MCF 10A (cell line): Measurements from ENCODE around the gene DISP1. TPM values are rescaled to one million over a fixed set of nuclear protein-coding genes. Genes with fewer than 3 reads are reported as not detected.
A peak's percentile ranks its signal among the peaks of the same experiment; 100 is the strongest.

Experiments used
- BruUV-seq: library from RNA; stranded (reverse); fragments of 400-500 nt; replicated peaks from 2 replicates; lab custom pipeline; 2021; lab: Mats Ljungman, UMichigan
- CTCF ChIA-PET: fragments of 300-600 bp; sonication (Branson Sonifier 250); formaldehyde crosslinking; extraction: SDS; loops from one replicate; lab custom pipeline; 2021; ENCODE audit warnings: antibody characterized with exemption, inconsistent platforms; lab: Yijun Ruan, JAX
- POLR2A ChIA-PET: fragments of 300-600, 350-650 bp; sonication (Branson Sonifier 250); formaldehyde crosslinking; extraction: SDS; loops from one replicate; lab custom pipeline; 2020; ENCODE audit warnings: antibody characterized with exemption, inconsistent platforms; lab: Yijun Ruan, JAX
- DNase-seq: peaks from one replicate; pipeline ENCODE4 v3.0.0-alpha.2; 2018; ENCODE audit not compliant: unreplicated experiment
- H3K27ac Mint-ChIP-seq: one replicate; pipeline ENCODE4 v1.8.0; 2022; ENCODE audit warnings: mild to moderate bottlenecking, low read depth, mixed read lengths; ENCODE audit not compliant: unreplicated experiment
- H3K27me3 Mint-ChIP-seq: one replicate; pipeline ENCODE4 v1.8.0; 2022; ENCODE audit warnings: mixed read lengths; ENCODE audit not compliant: insufficient read depth, unreplicated experiment
- H3K36me3 Mint-ChIP-seq: one replicate; pipeline ENCODE4 v1.8.0; 2022; ENCODE audit warnings: mild to moderate bottlenecking, moderate library complexity, mixed read lengths; ENCODE audit not compliant: insufficient read depth, unreplicated experiment
- H3K4me1 Mint-ChIP-seq: one replicate; pipeline ENCODE4 v1.8.0; 2022; ENCODE audit warnings: mixed read lengths; ENCODE audit not compliant: insufficient read depth, unreplicated experiment
- H3K4me3 Mint-ChIP-seq: one replicate; pipeline ENCODE4 v1.8.0; 2022; ENCODE audit warnings: mild to moderate bottlenecking, moderate library complexity, mixed read lengths; ENCODE audit not compliant: unreplicated experiment
- H3K9me3 Mint-ChIP-seq: one replicate; pipeline ENCODE4 v1.8.0; 2022; ENCODE audit warnings: mixed read lengths; ENCODE audit not compliant: unreplicated experiment
- intact Hi-C: fragments of 100-400 bp; cut with micrococcal nuclease; formaldehyde crosslinking; loops from 2 replicates; pipeline ENCODE4 v1.14.1; 2022
- total RNA-seq: library from RNA; stranded (reverse); gene quantifications from 2 replicates; pipeline ENCODE4 v1.2.3, GENCODE V29; 2022
- TF ChIP-seq, protein P1 (sequence below): fragments of 200-600 bp; IDR thresholded peaks from one replicate; pipeline ENCODE4 v1.8.0; 2022; ENCODE audit warnings: antibody characterized with exemption, mild to moderate bottlenecking; ENCODE audit not compliant: unreplicated experiment

The DISP1 gene
- total RNA-seq, 1 experiment from 2014 or later: 6.7 TPM

DNA sequence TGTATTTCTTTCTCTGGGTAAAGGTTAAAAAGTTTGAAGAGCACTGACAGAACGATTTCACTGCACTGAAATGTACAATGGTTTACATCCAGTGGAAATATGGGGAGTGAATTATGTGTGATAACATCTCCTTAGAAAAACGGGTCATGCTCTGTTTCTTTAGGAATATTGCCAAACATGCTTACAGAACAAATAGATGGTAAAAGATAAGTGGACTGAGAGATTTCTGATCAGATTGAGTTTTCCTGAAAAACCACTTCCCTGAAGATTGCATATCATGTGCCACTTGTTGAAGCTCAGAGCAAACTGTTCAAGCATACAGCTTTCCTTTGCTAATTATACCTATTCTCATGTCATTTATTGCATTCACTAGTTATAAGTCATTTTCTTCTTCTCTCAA lies 29.9 kb upstream of the DISP1 start:
- H3K9me3 Mint-ChIP-seq: no peaks in the 10 kb centered on the region
- no peak overlapping the region for H3K4me3 Mint-ChIP-seq
- peaks cover 28% of the 10 kb centered on the region for H3K27me3 Mint-ChIP-seq
- POLR2A ChIA-PET: interaction anchor here (1.1 kb wide), 1 partner anchor 46 kb away, joined by 3 read pairs; no protein-coding TSS in a partner anchor
- no peaks in the 10 kb centered on the region for H3K36me3 Mint-ChIP-seq
- TF ChIP-seq, protein P1, sequence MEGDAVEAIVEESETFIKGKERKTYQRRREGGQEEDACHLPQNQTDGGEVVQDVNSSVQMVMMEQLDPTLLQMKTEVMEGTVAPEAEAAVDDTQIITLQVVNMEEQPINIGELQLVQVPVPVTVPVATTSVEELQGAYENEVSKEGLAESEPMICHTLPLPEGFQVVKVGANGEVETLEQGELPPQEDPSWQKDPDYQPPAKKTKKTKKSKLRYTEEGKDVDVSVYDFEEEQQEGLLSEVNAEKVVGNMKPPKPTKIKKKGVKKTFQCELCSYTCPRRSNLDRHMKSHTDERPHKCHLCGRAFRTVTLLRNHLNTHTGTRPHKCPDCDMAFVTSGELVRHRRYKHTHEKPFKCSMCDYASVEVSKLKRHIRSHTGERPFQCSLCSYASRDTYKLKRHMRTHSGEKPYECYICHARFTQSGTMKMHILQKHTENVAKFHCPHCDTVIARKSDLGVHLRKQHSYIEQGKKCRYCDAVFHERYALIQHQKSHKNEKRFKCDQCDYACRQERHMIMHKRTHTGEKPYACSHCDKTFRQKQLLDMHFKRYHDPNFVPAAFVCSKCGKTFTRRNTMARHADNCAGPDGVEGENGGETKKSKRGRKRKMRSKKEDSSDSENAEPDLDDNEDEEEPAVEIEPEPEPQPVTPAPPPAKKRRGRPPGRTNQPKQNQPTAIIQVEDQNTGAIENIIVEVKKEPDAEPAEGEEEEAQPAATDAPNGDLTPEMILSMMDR: no peak
- DNase-seq: peak; percentile 47
- H3K4me1 Mint-ChIP-seq: peaks cover 44% of the 10 kb centered on the region
- no TSS peak for BruUV-seq
- CTCF ChIA-PET: interaction anchor here (0.6 to 2.2 kb wide), 6 partner anchors 8 to 349 kb away, joined by 3 to 8 read pairs (median 3); no protein-coding TSS in a partner anchor
- intact Hi-C loops: no loop called here
- H3K27ac Mint-ChIP-seq: no peak overlapping the region

DNA sequence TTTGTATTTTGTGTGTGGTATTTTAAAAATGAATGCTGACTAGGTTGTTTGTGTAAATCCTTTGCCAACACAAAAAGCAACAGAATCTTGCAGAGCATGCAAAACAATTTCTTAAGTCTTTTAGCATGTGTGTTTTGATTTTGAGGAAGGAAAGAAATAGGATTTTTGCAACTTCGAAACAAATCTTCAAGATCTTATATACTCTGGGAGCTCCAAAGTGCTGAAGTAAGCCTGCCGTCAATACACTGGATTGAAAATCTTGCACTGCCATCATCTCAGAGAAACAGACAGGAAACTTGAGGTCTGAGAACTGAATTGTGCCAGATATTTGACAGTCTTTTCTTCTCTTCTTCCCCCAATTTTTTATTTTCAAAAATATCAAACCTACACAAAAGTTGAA lies 29.3 kb upstream of the DISP1 start:
- no TSS peak for BruUV-seq
- DNase-seq: no peak
- H3K9me3 Mint-ChIP-seq: no peaks in the 10 kb centered on the region
- CTCF ChIA-PET: interaction anchor here (0.6 to 14.1 kb wide), 7 partner anchors 13 to 377 kb away, joined by 3 to 488 read pairs (median 5); no protein-coding TSS in a partner anchor
- H3K27ac Mint-ChIP-seq: no peak overlapping the region
- H3K4me1 Mint-ChIP-seq: peaks cover 44% of the 10 kb centered on the region
- POLR2A ChIA-PET: interaction anchor here (0.5 to 1.7 kb wide), 8 partner anchors 8 to 338 kb away, joined by 3 to 8 read pairs (median 3); no protein-coding TSS in a partner anchor
- TF ChIP-seq, protein P1: no peak
- no peaks in the 10 kb centered on the region for H3K36me3 Mint-ChIP-seq
- peaks cover 28% of the 10 kb centered on the region for H3K27me3 Mint-ChIP-seq
- intact Hi-C loops: no loop called here
- no peak overlapping the region for H3K4me3 Mint-ChIP-seq

DNA sequence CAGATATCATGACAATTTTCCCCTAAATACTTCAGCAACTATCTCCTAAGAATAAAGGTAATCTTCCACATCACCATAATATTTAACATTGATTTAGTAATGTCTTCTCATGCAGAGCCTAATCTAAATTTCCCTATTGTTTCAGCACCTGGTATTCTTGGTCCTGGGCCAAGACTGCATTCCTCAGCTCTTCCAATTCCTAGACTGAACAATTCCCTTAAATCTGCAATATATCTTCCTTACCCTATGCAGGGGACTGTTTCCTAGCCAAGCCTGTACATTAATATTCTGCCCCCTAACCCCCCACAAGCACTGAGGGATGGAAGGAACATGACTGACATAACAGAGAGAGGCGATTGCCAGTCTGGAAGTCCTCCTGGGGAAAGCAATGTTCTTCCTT lies 28.7 kb upstream of the DISP1 start:
- peaks cover 46% of the 10 kb centered on the region for H3K4me1 Mint-ChIP-seq
- BruUV-seq: no TSS peak
- intact Hi-C loops: no loop called here
- peaks cover 28% of the 10 kb centered on the region for H3K27me3 Mint-ChIP-seq
- no peaks in the 10 kb centered on the region for H3K9me3 Mint-ChIP-seq
- H3K27ac Mint-ChIP-seq: no peak overlapping the region
- POLR2A ChIA-PET: interaction anchor here (0.5 to 1.7 kb wide), 8 partner anchors 9 to 337 kb away, joined by 3 to 8 read pairs (median 3); no protein-coding TSS in a partner anchor
- no peaks in the 10 kb centered on the region for H3K36me3 Mint-ChIP-seq
- peak; percentile 82 for DNase-seq
- TF ChIP-seq, protein P1: no peak
- CTCF ChIA-PET: interaction anchor here (0.6 to 14.1 kb wide), 11 partner anchors 9 to 897 kb away, joined by 3 to 488 read pairs (median 4); no protein-coding TSS in a partner anchor
- no peak overlapping the region for H3K4me3 Mint-ChIP-seq

DNA sequence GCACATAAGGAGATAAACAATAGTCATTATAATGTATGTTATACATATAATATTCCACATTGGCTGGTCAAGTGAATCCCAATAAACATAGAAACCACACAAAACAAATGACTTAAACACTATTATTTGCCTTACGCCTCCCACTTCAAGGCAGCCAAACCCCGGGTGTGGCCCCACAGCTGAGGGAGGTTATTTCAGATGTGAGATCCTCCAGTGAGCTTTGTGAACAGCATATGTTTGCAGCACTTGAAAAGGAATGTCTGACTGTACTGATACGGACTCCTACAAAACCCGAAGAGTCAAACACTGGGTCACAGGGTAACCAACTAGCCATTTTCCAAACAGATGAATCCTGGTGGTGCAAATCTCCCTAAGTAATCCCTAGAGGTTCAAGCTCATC lies 27.1 kb upstream of the DISP1 start:
- POLR2A ChIA-PET: interaction anchor here (0.7 to 1.6 kb wide), 4 partner anchors 11 to 1368 kb away, joined by 3 to 4 read pairs (median 3); no protein-coding TSS in a partner anchor
- TF ChIP-seq, protein P1: no peak
- no peak overlapping the region for H3K4me3 Mint-ChIP-seq
- H3K27ac Mint-ChIP-seq: no peak overlapping the region
- H3K27me3 Mint-ChIP-seq: peaks cover 16% of the 10 kb centered on the region
- no TSS peak for BruUV-seq
- intact Hi-C loops: no loop called here
- CTCF ChIA-PET: interaction anchor here (0.8 to 14.1 kb wide), 9 partner anchors 11 to 908 kb away, joined by 3 to 488 read pairs (median 7); partner anchors contain the start of gene FAM177B
- H3K9me3 Mint-ChIP-seq: no peaks in the 10 kb centered on the region
- no peak for DNase-seq
- no peaks in the 10 kb centered on the region for H3K36me3 Mint-ChIP-seq
- peaks cover 51% of the 10 kb centered on the region for H3K4me1 Mint-ChIP-seq
